Esophagus (tissue), 2 donors: ENCODE measurements around the gene CREB3L1. TPM values are rescaled to one million over a fixed set of nuclear protein-coding genes. Genes with fewer than 3 reads are reported as not detected.

ENCODE experiments used
- H3K27ac ChIP-seq, 2 donors: one replicate each; pipeline ENCODE4 v1.5.1; 2013; ENCODE audit warnings: low read depth in 2 of 2, mild to moderate bottlenecking in 2 of 2, inconsistent platforms in 1 of 2, low read length in 1 of 2, moderate library complexity in 1 of 2
- H3K27me3 ChIP-seq, 2 donors: one replicate each; pipeline ENCODE4 v1.6.1; 2013; ENCODE audit warnings: low read length in 2 of 2, control low read depth in 1 of 2, mild to moderate bottlenecking in 1 of 2; ENCODE audit not compliant: insufficient read depth in 2 of 2, control insufficient read depth in 1 of 2
- H3K36me3 ChIP-seq, 2 donors: one replicate each; pipeline ENCODE4 v1.6.1; 2013; ENCODE audit warnings: low read length in 1 of 2; ENCODE audit not compliant: control insufficient read depth in 2 of 2, insufficient read depth in 2 of 2
- H3K4me1 ChIP-seq, 2 donors: one replicate each; pipeline ENCODE4 v1.6.1; 2013; ENCODE audit warnings: low read length in 1 of 2; ENCODE audit not compliant: control insufficient read depth in 2 of 2, insufficient read depth in 2 of 2
- H3K4me3 ChIP-seq, 2 donors: one replicate each; pipeline ENCODE4 v1.5.1; 2013; ENCODE audit warnings: low read length in 2 of 2, mild to moderate bottlenecking in 2 of 2, low read depth in 1 of 2, moderate library complexity in 1 of 2
- H3K9me3 ChIP-seq, 2 donors: one replicate each; pipeline ENCODE4 v1.6.1; 2013; ENCODE audit warnings: mild to moderate bottlenecking in 2 of 2, low read depth in 1 of 2, low read length in 1 of 2, moderate library complexity in 1 of 2; ENCODE audit not compliant: control insufficient read depth in 2 of 2, insufficient read depth in 1 of 2
- WGBS, 2 donors: extraction: QIAGEN DNeasy Blood & Tissue Kit; methylation state at CpG; one replicate each; pipeline ENCODE4 v1.1.7; 2013; 5-methylcytosine and 5-hydroxymethylcytosine counted together
- polyA plus RNA-seq, 2 donors: library from polyadenylated mRNA; stranded (reverse); fragments of 200-250 nt; gene quantifications; one replicate each; pipeline ENCODE4 v1.2.3, GENCODE V29; 2013
- donor health status: healthy with polysubstance abuse.
- donor health status: Bipolar disorder and iron deficiency.

CREB3L1 gene
- polyA plus RNA-seq, 2 donors, result 0.31 to 0.60 TPM

DNA sequence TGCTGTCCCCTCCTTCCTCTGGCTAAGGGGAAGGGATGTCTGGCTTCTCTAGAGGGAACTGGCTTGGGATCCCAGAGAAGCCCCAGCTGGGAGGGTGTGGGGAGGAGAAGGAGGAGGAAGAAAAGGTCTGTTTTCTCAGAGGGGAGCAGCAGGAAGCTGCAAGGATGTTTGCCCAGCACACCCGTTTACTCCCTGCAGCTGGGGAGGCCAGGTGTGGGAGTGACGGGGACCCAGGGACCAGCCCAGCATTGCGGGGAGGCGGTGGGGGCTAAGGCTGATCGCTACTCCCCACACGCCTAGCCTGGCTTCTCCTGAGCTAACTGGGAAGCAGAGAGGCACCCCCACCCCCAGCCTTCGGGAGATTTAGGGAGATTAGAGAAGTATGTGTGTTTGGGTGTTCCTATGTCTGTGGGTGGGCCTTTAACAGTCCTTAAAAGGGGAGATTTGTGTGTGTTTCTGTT lies 3.9 kb downstream of the CREB3L1 start:
- Histone ChIP-seq H3K27ac (no peak overlapping the region), H3K27me3 (no peaks in the 10 kb centered on the region), H3K9me3 (no peaks in the 10 kb centered on the region), H3K4me3 (no peak overlapping the region), H3K36me3 (no peaks in the 10 kb centered on the region), H3K4me1 (no peaks in the 10 kb centered on the region)
- WGBS, 2 donors, result 21 to 25% methylated on average over 7 of the region's 7 CpGs

DNA sequence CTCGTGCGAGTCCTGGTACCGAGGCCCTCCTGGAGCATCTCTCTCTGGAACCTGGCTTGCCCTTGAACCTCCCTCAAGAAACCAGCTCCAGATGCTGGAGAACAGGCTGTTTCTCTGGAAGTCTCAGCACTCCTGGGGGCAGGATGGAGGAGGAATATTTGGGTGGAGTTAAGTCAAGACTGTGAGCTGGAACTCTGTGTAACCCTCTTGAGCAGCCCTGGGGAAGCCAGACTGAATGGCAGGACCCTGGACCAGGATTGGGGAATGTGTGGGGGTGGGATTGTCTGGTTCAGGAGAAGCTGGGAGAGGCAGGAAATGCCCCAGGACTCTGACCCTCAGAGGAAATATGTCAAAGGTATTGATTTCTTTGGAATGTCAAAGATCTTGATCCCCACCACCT lies 7.7 kb downstream of the CREB3L1 start:
- H3K27me3 ChIP-seq, result no peaks in the 10 kb centered on the region
- no peaks in the 10 kb centered on the region for H3K4me1 ChIP-seq
- no peaks in the 10 kb centered on the region for H3K9me3 ChIP-seq
- H3K27ac ChIP-seq, result peak overlapping the region in 1 of 2 donors; percentile 15
- WGBS, 2 donors, result 81 to 89% methylated on average over 3 of the region's 3 CpGs
- no peak overlapping the region for H3K4me3 ChIP-seq
- no peaks in the 10 kb centered on the region for H3K36me3 ChIP-seq

DNA sequence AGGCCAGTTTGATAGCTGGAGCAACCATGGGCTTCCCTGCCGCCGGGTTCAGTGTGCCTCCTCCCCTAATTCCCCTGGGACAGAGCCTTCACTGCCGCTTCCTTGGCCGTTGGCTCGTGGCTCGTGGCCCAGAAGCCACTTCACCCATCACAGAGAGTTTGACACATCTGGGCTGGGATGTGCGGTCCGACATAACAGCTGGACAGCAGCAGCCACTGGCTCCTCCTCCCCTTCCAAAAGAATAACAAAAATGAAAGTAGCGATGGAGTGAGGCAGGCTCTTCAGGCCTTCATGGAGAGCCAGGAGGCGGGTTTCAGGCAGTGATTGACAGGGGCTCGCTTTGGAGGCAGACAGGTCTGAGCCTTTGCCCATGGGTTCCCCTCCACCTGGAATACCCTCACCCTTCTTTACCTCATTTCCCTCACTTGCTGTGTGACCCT lies 8.2 kb downstream of the CREB3L1 start:
- H3K27ac ChIP-seq, result peak overlapping the region in 1 of 2 donors; percentile 24

DNA sequence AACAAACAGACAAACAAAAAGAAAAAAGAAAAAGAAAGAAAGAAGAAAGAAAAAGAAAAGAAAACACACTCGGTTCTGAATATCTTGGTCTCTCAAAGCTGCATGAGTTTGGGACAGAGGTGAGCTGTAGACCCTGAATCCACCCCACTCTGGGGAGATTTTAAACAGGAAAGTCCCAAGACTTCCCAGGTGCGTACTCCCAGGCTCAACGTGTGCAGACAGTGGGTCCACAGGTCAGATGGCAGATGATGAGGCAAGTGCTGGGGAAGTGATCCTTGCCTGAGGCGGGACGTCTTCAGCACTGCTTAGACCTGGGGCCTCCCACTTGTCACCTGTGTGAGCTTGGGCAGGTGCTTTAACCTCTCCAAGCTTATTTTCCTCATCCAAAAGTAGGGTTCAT lies 9.3 kb downstream of the CREB3L1 start:
- 67 to 75% methylated on average over 5 of the region's 5 CpGs for WGBS, 2 donors
- Histone ChIP-seq H3K9me3 (no peaks in the 10 kb centered on the region), H3K27me3 (no peaks in the 10 kb centered on the region), H3K36me3 (no peaks in the 10 kb centered on the region), H3K4me3 (no peak overlapping the region), H3K4me1 (no peaks in the 10 kb centered on the region), H3K27ac (no peak overlapping the region)

More for the DNA sequence above, 8.2 kb downstream of the CREB3L1 start:
- no peaks in the 10 kb centered on the region for H3K27me3 ChIP-seq
- WGBS, 2 donors, result 68 to 74% methylated on average over 11 of the region's 11 CpGs
- H3K36me3 ChIP-seq, result no peaks in the 10 kb centered on the region
- no peak overlapping the region for H3K4me3 ChIP-seq
- no peaks in the 10 kb centered on the region for H3K9me3 ChIP-seq
- no peaks in the 10 kb centered on the region for H3K4me1 ChIP-seq

GRCh38 chr11:46288451-46288850 lies 11.0 kb downstream of the CREB3L1 start:
- no peaks in the 10 kb centered on the region for H3K9me3 ChIP-seq
- H3K4me3 ChIP-seq, result no peak overlapping the region
- WGBS, 2 donors, result 78 to 86% methylated on average over 5 of the region's 5 CpGs
- H3K27me3 ChIP-seq, result no peaks in the 10 kb centered on the region
- no peaks in the 10 kb centered on the region for H3K4me1 ChIP-seq
- no peaks in the 10 kb centered on the region for H3K36me3 ChIP-seq
- H3K27ac ChIP-seq, result no peak overlapping the region

- Histone ChIP-seq H3K27ac (no peak overlapping the region), H3K27me3 (no peaks in the 10 kb centered on the region), H3K36me3 (no peaks in the 10 kb centered on the region), H3K4me1 (peaks cover 0 to 4% of the 10 kb centered on the region in 2 donors), H3K4me3 (no peak overlapping the region), H3K9me3 (no peaks in the 10 kb centered on the region)
- 83 to 89% methylated on average over 1 to 2 of the region's 2 CpGs for WGBS, 2 donors
Observed at GRCh38 chr11:46290011-46290410, 12.5 kb downstream of the CREB3L1 start.

DNA sequence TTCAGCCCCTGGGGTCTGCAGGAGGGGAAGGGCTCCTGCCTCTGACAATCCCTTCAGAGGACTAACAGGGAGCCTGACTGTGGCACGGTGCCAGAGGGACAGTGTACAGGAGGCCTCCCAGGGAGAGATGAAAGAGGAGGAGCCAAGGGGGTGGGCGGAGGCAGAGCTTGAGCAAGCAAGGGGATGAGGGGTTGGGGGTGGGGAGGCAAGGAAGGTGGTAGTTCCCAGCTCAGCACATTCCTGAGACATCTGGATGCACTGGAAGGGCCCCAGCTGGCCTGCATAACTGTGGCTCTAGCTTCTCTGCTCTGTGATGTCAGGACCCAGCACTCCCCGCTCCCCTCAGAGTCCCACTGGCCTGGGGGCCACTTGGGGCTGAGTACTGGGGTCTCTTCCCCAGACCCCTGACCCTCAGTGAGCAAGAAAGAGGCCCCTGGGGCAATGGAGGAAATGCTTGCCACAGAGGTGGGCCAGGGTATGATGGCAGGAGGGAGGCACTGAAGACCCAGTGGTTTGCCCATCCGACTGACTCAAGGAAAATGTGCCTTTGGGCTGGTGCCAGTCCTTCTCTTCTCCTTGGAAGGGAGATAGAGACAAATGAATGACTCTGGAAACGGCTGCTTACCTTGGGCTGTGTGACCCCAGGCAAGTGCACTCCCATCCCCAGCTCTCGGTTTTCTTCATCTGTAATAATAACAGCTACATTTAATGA lies 13.3 kb downstream of the CREB3L1 start:
- Histone ChIP-seq H3K4me3 (no peak overlapping the region), H3K27me3 (no peaks in the 10 kb centered on the region), H3K9me3 (no peaks in the 10 kb centered on the region), H3K36me3 (no peaks in the 10 kb centered on the region), H3K27ac (no peak overlapping the region), H3K4me1 (peaks cover 3 to 4% of the 10 kb centered on the region in 2 donors)
- 60 to 61% methylated on average over 6 of the region's 6 CpGs for WGBS, 2 donors

DNA sequence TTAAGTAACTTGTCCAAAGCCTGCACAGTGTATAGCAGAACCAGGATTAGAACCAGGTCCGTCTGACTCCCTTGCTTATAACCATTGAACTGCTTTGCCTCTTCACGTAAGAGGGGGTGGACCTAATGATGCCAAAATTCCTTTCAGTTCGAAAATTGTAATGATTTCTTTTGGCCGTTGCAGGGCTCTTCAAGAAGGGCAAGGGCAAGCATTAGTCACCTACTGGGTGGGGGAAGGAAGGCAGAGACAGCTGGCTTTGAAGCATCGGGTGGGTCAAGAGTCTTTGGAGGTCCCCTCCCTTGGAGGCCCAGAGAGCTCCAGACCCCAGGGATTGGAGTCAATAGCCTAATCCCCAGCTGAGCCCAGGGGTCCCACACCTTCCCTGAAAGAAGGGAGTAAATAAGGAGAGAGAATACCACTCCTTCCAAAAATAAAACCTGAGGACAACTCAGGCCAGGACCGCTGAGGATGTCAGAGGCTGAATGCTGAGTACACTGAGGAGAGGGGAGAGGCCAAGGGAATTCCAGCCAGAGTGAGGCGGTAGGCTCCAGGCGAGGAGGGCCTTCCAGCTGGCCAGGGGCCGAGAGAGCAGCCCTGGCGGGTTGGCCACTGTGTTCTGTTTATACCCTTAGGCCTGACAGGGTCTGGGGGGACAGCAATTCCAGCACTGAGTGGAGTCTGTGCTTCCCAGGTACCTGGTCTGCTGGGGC lies 14.1 kb downstream of the CREB3L1 start:
- no peaks in the 10 kb centered on the region for H3K36me3 ChIP-seq
- no peaks in the 10 kb centered on the region for H3K27me3 ChIP-seq
- H3K9me3 ChIP-seq, result no peaks in the 10 kb centered on the region
- peaks cover 3 to 11% of the 10 kb centered on the region in 2 donors for H3K4me1 ChIP-seq
- H3K4me3 ChIP-seq, result no peak overlapping the region
- WGBS, 2 donors, result 52% methylated on average over 10 of the region's 10 CpGs
- H3K27ac ChIP-seq, result no peak overlapping the region

DNA sequence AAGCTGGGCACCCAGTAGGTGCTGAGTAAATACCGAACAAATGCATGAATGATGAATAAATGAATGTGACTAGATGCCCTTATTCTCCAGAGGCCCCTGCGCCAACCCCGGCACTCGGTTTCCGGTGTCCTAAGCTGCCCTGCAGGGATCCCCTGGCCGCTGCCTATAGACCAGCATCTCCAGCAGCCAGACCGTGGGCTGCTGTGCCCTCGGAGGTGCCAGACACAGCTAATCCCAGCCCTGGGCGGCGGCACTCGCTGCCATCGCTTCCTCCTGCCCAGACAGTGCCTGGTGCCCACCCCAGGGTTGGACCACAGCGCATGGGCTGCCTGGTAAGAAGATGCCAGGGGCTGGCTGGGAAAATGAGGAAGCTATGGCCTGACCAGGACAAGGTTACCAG lies 15.6 kb downstream of the CREB3L1 start:
- no peak overlapping the region for H3K27ac ChIP-seq
- H3K36me3 ChIP-seq, result no peaks in the 10 kb centered on the region
- 76 to 80% methylated on average over 13 of the region's 13 CpGs for WGBS, 2 donors
- H3K4me3 ChIP-seq, result no peak overlapping the region
- H3K27me3 ChIP-seq, result no peaks in the 10 kb centered on the region
- H3K9me3 ChIP-seq, result no peaks in the 10 kb centered on the region
- H3K4me1 ChIP-seq, result peaks cover 3 to 11% of the 10 kb centered on the region in 2 donors
